Measurements from ENCODE around the gene KCNG2.

Gene KCNG2

GRCh38 chr18:79823120-79823519 is 25.4 kb downstream of the KCNG2 start:
- no peak for DNase-seq

- DNase-seq = no peak
Measured at GRCh38 chr18:79825913-79826312, 28.2 kb downstream of the KCNG2 start.

GRCh38 chr18:79826966-79827365 is 29.2 kb downstream of the KCNG2 start:
- no peak for DNase-seq

- DNase-seq = no peak
Measured at GRCh38 chr18:79828258-79828657, 30.5 kb downstream of the KCNG2 start.

GRCh38 chr18:79829136-79829854 is 31.6 kb downstream of the KCNG2 start:
- DNase-seq = no peak

- no peak for DNase-seq
Measured at GRCh38 chr18:79832169-79832568, 34.4 kb downstream of the KCNG2 start.

GRCh38 chr18:79834834-79835233 is 37.1 kb downstream of the KCNG2 start:
- DNase-seq = no peak

GRCh38 chr18:79841936-79842335 is 44.2 kb downstream of the KCNG2 start:
- DNase-seq = no peak

GRCh38 chr18:79844999-79845563 is 47.3 kb downstream of the KCNG2 start:
- DNase-seq = peak; percentile 11

GRCh38 chr18:79846936-79847557 is 49.3 kb downstream of the KCNG2 start:
- no peak for DNase-seq

GRCh38 chr18:79847606-79848293 is 50.0 kb downstream of the KCNG2 start:
- no peak for DNase-seq

- no peak for DNase-seq
Measured at GRCh38 chr18:79848294-79848578, 50.5 kb downstream of the KCNG2 start.

GRCh38 chr18:79848579-79849327 is 51.0 kb downstream of the KCNG2 start:
- no peak for DNase-seq

GRCh38 chr18:79849328-79850207 is 51.8 kb downstream of the KCNG2 start:
- no peak for DNase-seq

- DNase-seq = no peak
Measured at GRCh38 chr18:79850731-79851130, 53.0 kb downstream of the KCNG2 start.

GRCh38 chr18:79851489-79851888 is 53.8 kb downstream of the KCNG2 start:
- no peak for DNase-seq

- DNase-seq = no peak
Measured at GRCh38 chr18:79851950-79852349, 54.2 kb downstream of the KCNG2 start.

- no peak for DNase-seq
Measured at GRCh38 chr18:79852561-79853302, 55.0 kb downstream of the KCNG2 start.

- DNase-seq = no peak
Measured at GRCh38 chr18:79853303-79853992, 55.7 kb downstream of the KCNG2 start.

- DNase-seq = no peak
Measured at GRCh38 chr18:79853993-79854364, 56.2 kb downstream of the KCNG2 start.
